Trophoblast cell (in vitro differentiated cells and primary cell): Measurements from ENCODE around the gene KCNJ12.
"Not testable (repeated sequence)": the region's sequence is repeated elsewhere in the genome, so short reads cannot be mapped to it uniquely, and the experiment has no call there.

Experiments
- DNase-seq, 2 donors: peaks; one replicate each; pipeline ENCODE4 v3.0.0-alpha.2; 2016
- H2AFZ ChIP-seq: 2 replicates; pipeline ENCODE4 v1.6.1; 2013; ENCODE audit warnings: low read length, moderate library complexity, mild to moderate bottlenecking; ENCODE audit not compliant: insufficient read depth, poor library complexity
- H2AK5ac ChIP-seq: 2 replicates; pipeline ENCODE4 v1.6.1; 2013; ENCODE audit warnings: mild to moderate bottlenecking, low read length
- H2BK120ac ChIP-seq: 2 replicates; pipeline ENCODE4 v1.6.1; 2013; ENCODE audit warnings: low read length, mild to moderate bottlenecking, moderate library complexity; ENCODE audit not compliant: insufficient read depth, poor library complexity
- H2BK12ac ChIP-seq: 2 replicates; pipeline ENCODE4 v1.6.1; 2013; ENCODE audit warnings: mild to moderate bottlenecking, low read length, moderate library complexity
- H2BK5ac ChIP-seq: 2 replicates; pipeline ENCODE4 v1.6.1; 2013; ENCODE audit warnings: low read length, low read depth, moderate library complexity, mild to moderate bottlenecking; ENCODE audit not compliant: poor library complexity
- H3K14ac ChIP-seq: 2 replicates; pipeline ENCODE4 v1.6.1; 2013; ENCODE audit warnings: mild to moderate bottlenecking, low read length
- H3K18ac ChIP-seq: 2 replicates; pipeline ENCODE4 v1.6.1; 2013; ENCODE audit warnings: mild to moderate bottlenecking, low read length
- H3K23ac ChIP-seq: 2 replicates; pipeline ENCODE4 v1.6.1; 2013; ENCODE audit warnings: low read length
- H3K27ac ChIP-seq: 2 replicates; pipeline ENCODE4 v1.5.1; 2013; ENCODE audit warnings: low read depth, mild to moderate bottlenecking, inconsistent platforms, low read length, moderate library complexity
- H3K27me3 ChIP-seq: 2 replicates; pipeline ENCODE4 v1.6.1; 2013; ENCODE audit warnings: inconsistent platforms, mild to moderate bottlenecking, low read length, moderate library complexity; ENCODE audit not compliant: insufficient read depth
- H3K36me3 ChIP-seq, 2 experiments: 1 replicate in 1 of 2; 2 replicates in 1 of 2; pipeline ENCODE4 v1.6.1; 2013; ENCODE audit warnings: low read length in 2 of 2, mild to moderate bottlenecking in 2 of 2, moderate library complexity in 1 of 2; ENCODE audit not compliant: insufficient read depth in 2 of 2, control insufficient read depth in 1 of 2
- H3K4ac ChIP-seq: 2 replicates; pipeline ENCODE4 v1.6.1; 2013; ENCODE audit warnings: low read depth, mild to moderate bottlenecking, low read length, moderate library complexity
- H3K4me1 ChIP-seq, 2 experiments: 1 replicate in 1 of 2; 2 replicates in 1 of 2; pipeline ENCODE4 v1.6.1; 2013; ENCODE audit warnings: low read length in 2 of 2, mild to moderate bottlenecking in 2 of 2, moderate library complexity in 1 of 2; ENCODE audit not compliant: insufficient read depth in 2 of 2, control insufficient read depth in 1 of 2
- H3K4me2 ChIP-seq: 2 replicates; pipeline ENCODE4 v1.6.1; 2013; ENCODE audit warnings: inconsistent platforms, mild to moderate bottlenecking, low read length, moderate library complexity
- H3K4me3 ChIP-seq: 2 replicates; pipeline ENCODE4 v1.5.1; 2013; ENCODE audit warnings: mild to moderate bottlenecking, low read depth, low read length, inconsistent platforms
- H3K79me1 ChIP-seq: one replicate; pipeline ENCODE4 v1.6.1; 2013; ENCODE audit warnings: low read length
- H3K79me2 ChIP-seq: 2 replicates; pipeline ENCODE4 v1.6.1; 2013; ENCODE audit warnings: low read length, mild to moderate bottlenecking; ENCODE audit not compliant: control insufficient read depth, insufficient read depth, poor library complexity
- H3K9ac ChIP-seq: 2 replicates; pipeline ENCODE4 v1.6.1; 2013; ENCODE audit warnings: mild to moderate bottlenecking, low read length
- H3K9me3 ChIP-seq: 2 replicates; pipeline ENCODE4 v1.6.1; 2013; ENCODE audit warnings: low read depth, mild to moderate bottlenecking, control low read depth, inconsistent platforms, low read length; ENCODE audit not compliant: insufficient read depth
- H4K12ac ChIP-seq: 2 replicates; pipeline ENCODE4 v1.6.1; 2013; ENCODE audit warnings: low read depth, mild to moderate bottlenecking, low read length, moderate library complexity
- H4K8ac ChIP-seq: 2 replicates; pipeline ENCODE4 v1.6.1; 2013; ENCODE audit warnings: low read depth, mild to moderate bottlenecking, low read length, moderate library complexity
- H4K91ac ChIP-seq: one replicate; pipeline ENCODE4 v1.6.1; 2013; ENCODE audit warnings: low read depth, mild to moderate bottlenecking, low read length, moderate library complexity
- WGBS: extraction: QIAGEN DNeasy Blood & Tissue Kit; methylation state at CpG from one replicate; pipeline ENCODE4 v1.1.7; 2013; ENCODE audit warnings: missing lambda C conversion rate; ENCODE audit not compliant: insufficient read length, insufficient coverage; ENCODE audit errors: extremely low coverage; 5-methylcytosine and 5-hydroxymethylcytosine counted together

Gene KCNJ12

GRCh38 chr17:21402166-21402571 is 26.0 kb downstream of the KCNJ12 start:
- not testable (repeated sequence) for H3K36me3 ChIP-seq, H3K79me1 ChIP-seq, H4K8ac ChIP-seq, H3K23ac ChIP-seq, H2AK5ac ChIP-seq, H4K91ac ChIP-seq, H3K27ac ChIP-seq, H3K14ac ChIP-seq, H3K9me3 ChIP-seq, H3K18ac ChIP-seq, H2AFZ ChIP-seq, H3K4me2 ChIP-seq, H3K79me2 ChIP-seq, H3K27me3 ChIP-seq, H2BK12ac ChIP-seq, H3K9ac ChIP-seq, H2BK5ac ChIP-seq, H3K4ac ChIP-seq, H4K12ac ChIP-seq, H3K4me3 ChIP-seq
- H3K4me1 ChIP-seq: peaks cover 6 to 11% of the 10 kb centered on the region in 2 experiments
- peak in 1 of 2 donors; percentile 1 for DNase-seq
- H2BK120ac ChIP-seq: peak overlapping the region; percentile 47
- WGBS: no CpG with 5 or more reads among the region's 8 CpGs

- H3K14ac ChIP-seq, H3K18ac ChIP-seq, H2AFZ ChIP-seq: not testable (repeated sequence)
Measured at GRCh38 chr17:21402926-21403325, 26.8 kb downstream of the KCNJ12 start.

GRCh38 chr17:21404106-21404505 is 27.9 kb downstream of the KCNJ12 start:
- H2BK120ac ChIP-seq, H3K14ac ChIP-seq, H2AFZ ChIP-seq, H3K9ac ChIP-seq, H3K9me3 ChIP-seq, H4K8ac ChIP-seq, H3K18ac ChIP-seq, H4K91ac ChIP-seq, H3K23ac ChIP-seq, H3K36me3 ChIP-seq, H3K27me3 ChIP-seq, H3K79me1 ChIP-seq, DNase-seq, H3K4ac ChIP-seq, H2AK5ac ChIP-seq, H3K27ac ChIP-seq, H3K79me2 ChIP-seq, H3K4me3 ChIP-seq, H2BK12ac ChIP-seq, H2BK5ac ChIP-seq, H4K12ac ChIP-seq, H3K4me2 ChIP-seq: not testable (repeated sequence)
- WGBS: no CpG with 5 or more reads among the region's 8 CpGs
- H3K4me1 ChIP-seq: peaks cover 6 to 11% of the 10 kb centered on the region in 2 experiments

More at GRCh38 chr17:21402926-21403325, 26.8 kb downstream of the KCNJ12 start:
- H3K4me2 ChIP-seq, H3K79me1 ChIP-seq, H3K9me3 ChIP-seq, H3K79me2 ChIP-seq, H2AK5ac ChIP-seq, H3K23ac ChIP-seq, H2BK12ac ChIP-seq, H3K4ac ChIP-seq, H3K9ac ChIP-seq, H3K27me3 ChIP-seq, H3K36me3 ChIP-seq, H2BK5ac ChIP-seq, H4K8ac ChIP-seq, H3K27ac ChIP-seq, DNase-seq, H4K91ac ChIP-seq, H4K12ac ChIP-seq, H2BK120ac ChIP-seq, H3K4me3 ChIP-seq: not testable (repeated sequence)
- H3K4me1 ChIP-seq: peaks cover 6 to 11% of the 10 kb centered on the region in 2 experiments
- no CpG with 5 or more reads among the region's 3 CpGs for WGBS

GRCh38 chr17:21404539-21404938 is 28.4 kb downstream of the KCNJ12 start:
- H4K8ac ChIP-seq, H3K14ac ChIP-seq, H3K27me3 ChIP-seq, H3K79me1 ChIP-seq, H2AK5ac ChIP-seq, DNase-seq, H3K9me3 ChIP-seq, H3K4me2 ChIP-seq, H3K4ac ChIP-seq, H3K79me2 ChIP-seq, H4K91ac ChIP-seq, H3K9ac ChIP-seq, H2BK5ac ChIP-seq, H3K18ac ChIP-seq, H2AFZ ChIP-seq, H3K36me3 ChIP-seq, H3K27ac ChIP-seq, H3K23ac ChIP-seq, H2BK12ac ChIP-seq, H2BK120ac ChIP-seq, H4K12ac ChIP-seq, H3K4me3 ChIP-seq: not testable (repeated sequence)
- peaks cover 6 to 11% of the 10 kb centered on the region in 2 experiments for H3K4me1 ChIP-seq
- WGBS: no CpG with 5 or more reads among the region's 6 CpGs
